HepG2 (cell line): ENCODE results near the gene FBH1. TPM values are rescaled to one million over a fixed set of nuclear protein-coding genes. Genes with fewer than 3 reads are reported as not detected.

Source experiments
- ATAC-seq: fragments of 200-7000 bp; cut with Tn5 transposase; 3 replicates; pipeline ENCODE4 v1.9.1; 2020; ENCODE audit warnings: mild to moderate bottlenecking, moderate library complexity
- BruUV-seq: library from RNA; stranded (reverse); fragments of 400-500 nt; replicated peaks from 2 replicates; lab custom pipeline; 2021; lab: Mats Ljungman, UMichigan
- CTCF ChIA-PET: fragments of 300-600 bp; formaldehyde crosslinking; extraction: SDS; loops from one replicate; lab custom pipeline; 2021; ENCODE audit warnings: low total read pairs, inconsistent platforms, low intra/inter-chr PET ratio; lab: Yijun Ruan, JAX
- POLR2A ChIA-PET: fragments of 350-600 bp; sonication (Branson Sonifier 250); formaldehyde crosslinking; loops from one replicate; lab custom pipeline; 2020; ENCODE audit warnings: antibody characterized with exemption, inconsistent platforms; lab: Yijun Ruan, JAX
- DNase-seq: peaks from one replicate; pipeline ENCODE4 v3.0.0-alpha.2; 2015; ENCODE audit warnings: low spot score
- FAIRE-seq: peaks from 3 replicates; lab custom pipeline; 2011; peaks lifted over from hg19 to GRCh38; lab: Jason Lieb, UNC
- H2AFZ ChIP-seq: one replicate; pipeline ENCODE4 v1.6.1; 2011; ENCODE audit warnings: low read length, inconsistent platforms
- H3K27ac ChIP-seq: fragments of 300-600 bp; 3 replicates; pipeline ENCODE4 v1.8.0; 2011; ENCODE audit warnings: mixed run types, mild to moderate bottlenecking, mixed read lengths, low read length, inconsistent platforms; ENCODE audit not compliant: insufficient read depth; ENCODE audit errors: extremely low read length
- H3K27me3 ChIP-seq, 2 experiments: fragments of 200-600 bp in 1 of 2; 2 replicates in 1 of 2; 3 replicates in 1 of 2; pipeline versions ENCODE4 v1.6.0 to v1.8.0; 2011; ENCODE audit warnings: low read length in 2 of 2, mild to moderate bottlenecking in 2 of 2, moderate library complexity in 2 of 2, inconsistent platforms in 1 of 2; ENCODE audit not compliant: insufficient read depth in 2 of 2, control insufficient read depth in 1 of 2
- H3K36me3 ChIP-seq, 2 experiments: fragments of 200-600 bp in 1 of 2; replicated peaks in 1 of 2; 2 replicates in 1 of 2; 3 replicates in 1 of 2; pipeline versions ENCODE4 v1.5.1 to v1.8.0; 2011; ENCODE audit warnings: low read length in 2 of 2, inconsistent platforms in 1 of 2; ENCODE audit not compliant: insufficient read depth in 2 of 2, control insufficient read depth in 1 of 2
- H3K4me1 ChIP-seq: 2 replicates; pipeline ENCODE4 v1.5.1; 2012; ENCODE audit warnings: low read length, inconsistent platforms; ENCODE audit not compliant: insufficient read depth
- H3K4me2 ChIP-seq: 2 replicates; pipeline ENCODE4 v1.6.0; 2011; ENCODE audit warnings: low read depth, low read length, inconsistent platforms
- H3K4me3 ChIP-seq, 3 experiments: fragments of 200-600 bp in 1 of 3; sonication (generic), shearing (Covaris generic) in 1 of 3; replicated peaks in 1 of 3; 2 replicates each; pipeline ENCODE4 v1.5.1; 2011 to 2016; ENCODE audit warnings: low read length in 3 of 3, inconsistent platforms in 2 of 3, low read depth in 2 of 3, mild to moderate bottlenecking in 2 of 3, control low read depth in 1 of 3, mixed read lengths in 1 of 3; ENCODE audit not compliant: insufficient read depth in 1 of 3
- H3K79me2 ChIP-seq: one replicate; pipeline ENCODE4 v1.6.1; 2011; ENCODE audit warnings: low read length, inconsistent platforms; ENCODE audit not compliant: insufficient read depth
- H3K9ac ChIP-seq: 2 replicates; pipeline ENCODE4 v1.6.0; 2011; ENCODE audit warnings: mild to moderate bottlenecking, low read depth, low read length, inconsistent platforms; ENCODE audit not compliant: insufficient read depth
- H3K9me3 ChIP-seq: 2 replicates; pipeline ENCODE4 v1.5.1; 2012; ENCODE audit warnings: mild to moderate bottlenecking, low read length
- H4K20me1 ChIP-seq: 2 replicates; pipeline ENCODE4 v1.6.0; 2011; ENCODE audit warnings: inconsistent platforms, mild to moderate bottlenecking, low read length, moderate library complexity; ENCODE audit not compliant: insufficient read depth
- ELF4 ChIP-seq: sonication (generic); formaldehyde crosslinking; IDR thresholded peaks from 2 replicates; pipeline ENCODE4 v1.5.0; 2020; ENCODE audit warnings: missing genetic modification reagents, mild to moderate bottlenecking, moderate library complexity, borderline replicate concordance
- NCOA5 ChIP-seq: sonication (generic); formaldehyde crosslinking; IDR thresholded peaks from 2 replicates; pipeline ENCODE4 v1.4.0; 2020; ENCODE audit warnings: missing genetic modification reagents
- SNAI1 ChIP-seq: sonication (generic); formaldehyde crosslinking; IDR thresholded peaks from 2 replicates; pipeline ENCODE4 v1.5.0; 2020; ENCODE audit warnings: mild to moderate bottlenecking, missing genetic modification reagents, borderline replicate concordance
- ZBTB33 ChIP-seq: sonication (generic); formaldehyde crosslinking; IDR thresholded peaks from 2 replicates; pipeline ENCODE4 v1.4.0; 2020; ENCODE audit warnings: missing genetic modification reagents
- ZNF263 ChIP-seq: sonication (generic); formaldehyde crosslinking; IDR thresholded peaks from 2 replicates; pipeline ENCODE4 v1.4.0; 2020; ENCODE audit warnings: missing genetic modification reagents
- ZNF574 ChIP-seq: sonication (generic); formaldehyde crosslinking; IDR thresholded peaks from 2 replicates; pipeline ENCODE4 v1.4.0; 2020; ENCODE audit warnings: missing genetic modification reagents
- ZNF773 ChIP-seq: sonication (generic); formaldehyde crosslinking; IDR thresholded peaks from 2 replicates; pipeline ENCODE4 v1.4.0; 2020; ENCODE audit warnings: missing genetic modification reagents, borderline replicate concordance
- WGBS: methylation state at CpG from one replicate; pipeline ENCODE4 v1.1.6; 2017; ENCODE audit warnings: low lambda C conversion rate; 5-methylcytosine and 5-hydroxymethylcytosine counted together
- in situ Hi-C: cut with HindIII; loops from 2 replicates; pipeline ENCODE4 v1.10.0; 2017; ENCODE audit warnings: low pct_unique_long_range_greater_than_20kb; ENCODE audit not compliant: extremely low pct_ligation_motif_present
- intact Hi-C: fragments of 100-400 bp; cut with micrococcal nuclease; formaldehyde crosslinking; loops from one replicate; pipeline ENCODE4 v1.10.0; 2022; ENCODE audit not compliant: unreplicated experiment
- polyA plus RNA-seq, 8 experiments: library from polyadenylated mRNA; depleted of rRNA in 3 of 8; stranded (reverse) in 7 of 8; unstranded in 1 of 8; fragments of >200 nt; fragmentation: Illumina TruSeq in 4 of 8; extraction: Trizol in 4 of 8; gene quantifications; 2 replicates each; pipeline versions ENCODE4 v1.2.1 to v1.2.3, GENCODE V29; 2011 to 2016; ENCODE audit warnings: low read depth in 4 of 8, missing spikeins in 1 of 8, mixed read lengths in 1 of 8; ENCODE audit not compliant: insufficient read depth in 1 of 8
- total RNA-seq, 5 experiments: library from RNA; depleted of rRNA; stranded (reverse); fragments of >200 nt; fragmentation: Illumina TruSeq; extraction: Trizol; gene quantifications; 2 replicates each; pipeline ENCODE4 v1.2.3, GENCODE V29; 2016; ENCODE audit warnings: low read depth in 1 of 5
- TF ChIP-seq, protein P1 (sequence below): sonication (generic); formaldehyde crosslinking; IDR thresholded peaks from 2 replicates; pipeline ENCODE4 v1.4.0; 2020; ENCODE audit warnings: mild to moderate bottlenecking, missing genetic modification reagents
- TF ChIP-seq, protein P2 (sequence below): sonication (generic); formaldehyde crosslinking; IDR thresholded peaks from 2 replicates; pipeline ENCODE4 v1.5.0; 2020; ENCODE audit warnings: mild to moderate bottlenecking, missing genetic modification reagents
- TF ChIP-seq, protein P3 (sequence below): sonication (generic); formaldehyde crosslinking; IDR thresholded peaks from 2 replicates; pipeline ENCODE4 v1.5.0; 2020; ENCODE audit warnings: mild to moderate bottlenecking, missing genetic modification reagents, moderate library complexity
- TF ChIP-seq, protein P4 (sequence below): sonication (generic); formaldehyde crosslinking; IDR thresholded peaks from 2 replicates; pipeline ENCODE4 v1.5.0; 2020; ENCODE audit warnings: missing genetic modification reagents

Gene FBH1
- total and polyA plus RNA-seq, 2 of the 13 experiments (the other 11 are each of a cell fraction or from before 2014, with no cell fraction given), result 48.8 to 60.3 TPM

GRCh38 chr10:5949009-5949759 lies 59.1 kb downstream of the FBH1 start:
- in situ Hi-C loops (no loop called here), intact Hi-C loops (loop anchor here (5.0 to 10.0 kb wide), 2 partner anchors 63 to 136 kb away; partner anchors contain the start of gene RBM17)
- BruUV-seq, result no TSS peak
- ATAC-seq (peak; percentile 90), FAIRE-seq (peak; percentile 42), DNase-seq (peak; percentile 46)
- H3K9ac ChIP-seq, result no peak overlapping the region
- POLR2A ChIA-PET, result no interaction called here
- no peaks in the 10 kb centered on the region for H4K20me1 ChIP-seq
- H3K4me2 ChIP-seq, result no peak overlapping the region
- no peaks in the 10 kb centered on the region for H3K9me3 ChIP-seq
- H3K4me3 ChIP-seq, result no peak overlapping the region
- H3K4me1 ChIP-seq, result peaks cover 20% of the 10 kb centered on the region
- H3K36me3 ChIP-seq, result no peaks in the 10 kb centered on the region
- H3K79me2 ChIP-seq, result no peaks in the 10 kb centered on the region
- CTCF ChIA-PET, result interaction anchor here (1.7 kb wide), 1 partner anchor 29 kb away, joined by 5 read pairs; no protein-coding TSS in a partner anchor
- H3K27ac ChIP-seq, result no peak overlapping the region
- peaks cover 2 to 45% of the 10 kb centered on the region in 2 experiments; a peak in 4 of 5 replicates for H3K27me3 ChIP-seq
- H2AFZ ChIP-seq, result no peak overlapping the region
- WGBS, result 5% methylated on average over 14 of the region's 14 CpGs
- TF ChIP-seq, protein P1, sequence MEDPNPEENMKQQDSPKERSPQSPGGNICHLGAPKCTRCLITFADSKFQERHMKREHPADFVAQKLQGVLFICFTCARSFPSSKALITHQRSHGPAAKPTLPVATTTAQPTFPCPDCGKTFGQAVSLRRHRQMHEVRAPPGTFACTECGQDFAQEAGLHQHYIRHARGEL (CRISPR knock-in tag), result no peak
- no peak for TF ChIP-seq ZBTB33 (CRISPR knock-in tag)
- TF ChIP-seq, protein P2, sequence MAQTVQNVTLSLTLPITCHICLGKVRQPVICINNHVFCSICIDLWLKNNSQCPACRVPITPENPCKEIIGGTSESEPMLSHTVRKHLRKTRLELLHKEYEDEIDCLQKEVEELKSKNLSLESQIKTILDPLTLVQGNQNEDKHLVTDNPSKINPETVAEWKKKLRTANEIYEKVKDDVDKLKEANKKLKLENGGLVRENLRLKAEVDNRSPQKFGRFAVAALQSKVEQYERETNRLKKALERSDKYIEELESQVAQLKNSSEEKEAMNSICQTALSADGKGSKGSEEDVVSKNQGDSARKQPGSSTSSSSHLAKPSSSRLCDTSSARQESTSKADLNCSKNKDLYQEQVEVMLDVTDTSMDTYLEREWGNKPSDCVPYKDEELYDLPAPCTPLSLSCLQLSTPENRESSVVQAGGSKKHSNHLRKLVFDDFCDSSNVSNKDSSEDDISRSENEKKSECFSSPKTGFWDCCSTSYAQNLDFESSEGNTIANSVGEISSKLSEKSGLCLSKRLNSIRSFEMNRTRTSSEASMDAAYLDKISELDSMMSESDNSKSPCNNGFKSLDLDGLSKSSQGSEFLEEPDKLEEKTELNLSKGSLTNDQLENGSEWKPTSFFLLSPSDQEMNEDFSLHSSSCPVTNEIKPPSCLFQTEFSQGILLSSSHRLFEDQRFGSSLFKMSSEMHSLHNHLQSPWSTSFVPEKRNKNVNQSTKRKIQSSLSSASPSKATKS (CRISPR knock-in tag), result no peak
- TF ChIP-seq ZNF263 (CRISPR knock-in tag), result 0 out of 2 replicates have a peak, but pooled peaks have one; percentile 10
- TF ChIP-seq, protein P3, sequence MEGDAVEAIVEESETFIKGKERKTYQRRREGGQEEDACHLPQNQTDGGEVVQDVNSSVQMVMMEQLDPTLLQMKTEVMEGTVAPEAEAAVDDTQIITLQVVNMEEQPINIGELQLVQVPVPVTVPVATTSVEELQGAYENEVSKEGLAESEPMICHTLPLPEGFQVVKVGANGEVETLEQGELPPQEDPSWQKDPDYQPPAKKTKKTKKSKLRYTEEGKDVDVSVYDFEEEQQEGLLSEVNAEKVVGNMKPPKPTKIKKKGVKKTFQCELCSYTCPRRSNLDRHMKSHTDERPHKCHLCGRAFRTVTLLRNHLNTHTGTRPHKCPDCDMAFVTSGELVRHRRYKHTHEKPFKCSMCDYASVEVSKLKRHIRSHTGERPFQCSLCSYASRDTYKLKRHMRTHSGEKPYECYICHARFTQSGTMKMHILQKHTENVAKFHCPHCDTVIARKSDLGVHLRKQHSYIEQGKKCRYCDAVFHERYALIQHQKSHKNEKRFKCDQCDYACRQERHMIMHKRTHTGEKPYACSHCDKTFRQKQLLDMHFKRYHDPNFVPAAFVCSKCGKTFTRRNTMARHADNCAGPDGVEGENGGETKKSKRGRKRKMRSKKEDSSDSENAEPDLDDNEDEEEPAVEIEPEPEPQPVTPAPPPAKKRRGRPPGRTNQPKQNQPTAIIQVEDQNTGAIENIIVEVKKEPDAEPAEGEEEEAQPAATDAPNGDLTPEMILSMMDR (CRISPR knock-in tag), result peak; percentile 83
- TF ChIP-seq NCOA5 (CRISPR knock-in tag), result no peak
- TF ChIP-seq, protein P4, sequence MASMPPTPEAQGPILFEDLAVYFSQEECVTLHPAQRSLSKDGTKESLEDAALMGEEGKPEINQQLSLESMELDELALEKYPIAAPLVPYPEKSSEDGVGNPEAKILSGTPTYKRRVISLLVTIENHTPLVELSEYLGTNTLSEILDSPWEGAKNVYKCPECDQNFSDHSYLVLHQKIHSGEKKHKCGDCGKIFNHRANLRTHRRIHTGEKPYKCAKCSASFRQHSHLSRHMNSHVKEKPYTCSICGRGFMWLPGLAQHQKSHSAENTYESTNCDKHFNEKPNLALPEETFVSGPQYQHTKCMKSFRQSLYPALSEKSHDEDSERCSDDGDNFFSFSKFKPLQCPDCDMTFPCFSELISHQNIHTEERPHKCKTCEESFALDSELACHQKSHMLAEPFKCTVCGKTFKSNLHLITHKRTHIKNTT (CRISPR knock-in tag), result no peak
- no peak for TF ChIP-seq ZNF773
- TF ChIP-seq ELF4 (CRISPR knock-in tag), result no peak
- TF ChIP-seq SNAI1 (CRISPR knock-in tag), result no peak
- 0 out of 2 replicates have a peak, but pooled peaks have one; percentile 30 for TF ChIP-seq ZNF574 (CRISPR knock-in tag)
